Hepatocyte (in vitro differentiated cells): ENCODE results near the gene NEK1. TPM values are rescaled to one million over a fixed set of nuclear protein-coding genes. Genes with fewer than 3 reads are reported as not detected.

Experiments used
- DNase-seq: peaks from one replicate; pipeline ENCODE4 v3.0.0-alpha.2; 2016; ENCODE audit warnings: low spot score
- H2AFZ ChIP-seq: fragments of 200-600 bp; sonication (generic); 2 replicates; pipeline ENCODE4 v1.6.0; 2016; ENCODE audit warnings: antibody characterized with exemption, mild to moderate bottlenecking
- H3K27ac ChIP-seq: fragments of 200-600 bp; sonication (generic); 2 replicates; pipeline ENCODE4 v1.5.1; 2016; ENCODE audit warnings: mild to moderate bottlenecking
- H3K27me3 ChIP-seq: fragments of 200-600 bp; sonication (generic); 2 replicates; pipeline ENCODE4 v1.6.1; 2016
- H3K36me3 ChIP-seq: fragments of 200-600 bp; sonication (generic); replicated peaks from 2 replicates; pipeline ENCODE4 v1.5.1; 2016; ENCODE audit warnings: low read depth; ENCODE audit not compliant: insufficient read depth
- H3K4me1 ChIP-seq: fragments of 200-600 bp; sonication (generic); 2 replicates; pipeline ENCODE4 v1.5.1; 2016; ENCODE audit warnings: mild to moderate bottlenecking, moderate library complexity; ENCODE audit not compliant: insufficient read depth
- H3K4me2 ChIP-seq: fragments of 200-600 bp; sonication (generic); 2 replicates; pipeline ENCODE4 v1.6.0; 2016
- H3K4me3 ChIP-seq: fragments of 200-600 bp; sonication (generic); 2 replicates; pipeline ENCODE4 v1.5.1; 2016; ENCODE audit warnings: mild to moderate bottlenecking
- H3K79me2 ChIP-seq: fragments of 200-600 bp; sonication (generic); 2 replicates; pipeline ENCODE4 v1.6.0; 2017; ENCODE audit warnings: mild to moderate bottlenecking
- H3K9me2 ChIP-seq: fragments of 200-600 bp; sonication (generic); replicated peaks from 2 replicates; pipeline ENCODE4 v1.6.0; 2017; ENCODE audit warnings: mild to moderate bottlenecking; ENCODE audit not compliant: insufficient read depth
- H3K9me3 ChIP-seq: fragments of 200-600 bp; sonication (generic); 2 replicates; pipeline ENCODE4 v1.5.1; 2016; ENCODE audit warnings: low read depth, mild to moderate bottlenecking
- H4K20me1 ChIP-seq: fragments of 200-600 bp; sonication (generic); 2 replicates; pipeline ENCODE4 v1.6.0; 2016; ENCODE audit warnings: mild to moderate bottlenecking; ENCODE audit not compliant: insufficient read depth, poor library complexity, severe bottlenecking
- CTCF ChIP-seq: fragments of 200-600 bp; sonication (generic); IDR thresholded peaks from 2 replicates; pipeline ENCODE4 v1.5.1; 2016; ENCODE audit warnings: antibody characterized with exemption, mild to moderate bottlenecking; ENCODE audit not compliant: poor library complexity
- EZH2 ChIP-seq: fragments of 200-600 bp; sonication (generic); IDR thresholded peaks from 2 replicates; pipeline ENCODE4 v1.6.1; 2016; ENCODE audit warnings: antibody characterized with exemption, mild to moderate bottlenecking, borderline replicate concordance
- EZH2phosphoT487 ChIP-seq: fragments of 200-600 bp; sonication (generic); IDR thresholded peaks from one replicate; pipeline ENCODE4 v1.6.1; 2018; ENCODE audit warnings: antibody characterized with exemption, mild to moderate bottlenecking, low read depth, moderate library complexity; ENCODE audit not compliant: unreplicated experiment, severe bottlenecking
- WGBS: methylation state at CpG from one replicate; pipeline ENCODE4 v1.1.6; 2016; ENCODE audit warnings: low lambda C conversion rate; ENCODE audit errors: missing lambda C conversion rate; 5-methylcytosine and 5-hydroxymethylcytosine counted together
- polyA plus RNA-seq: library from polyadenylated mRNA; unstranded; fragments of >200 nt; fragmentation: Nextera tagmentation; extraction: Ambion mirVana; gene quantifications from 2 replicates; pipeline ENCODE4 v1.2.1, GENCODE V29; 2016
- total RNA-seq: library from RNA; depleted of rRNA; stranded (reverse); fragments of >200 nt; gene quantifications from 2 replicates; pipeline ENCODE4 v1.2.3, GENCODE V29; 2014

Gene NEK1
- total and polyA plus RNA-seq, 2 experiments from 2014 or later = 7.8 to 10.4 TPM

- H3K4me2 ChIP-seq = no peak overlapping the region
- no peak overlapping the region for H3K27ac ChIP-seq
- no peaks in the 10 kb centered on the region for H3K79me2 ChIP-seq
- DNase-seq = no peak
- WGBS = 92% methylated on average over 4 of the region's 4 CpGs
- TF ChIP-seq CTCF (no peak), EZH2 (no peak), EZH2phosphoT487 (no peak)
- no peaks in the 10 kb centered on the region for H3K36me3 ChIP-seq
- H2AFZ ChIP-seq = no peak overlapping the region
- no peaks in the 10 kb centered on the region for H4K20me1 ChIP-seq
- H3K27me3 ChIP-seq = no peaks in the 10 kb centered on the region
- H3K4me1 ChIP-seq = no peaks in the 10 kb centered on the region
- no peak overlapping the region for H3K4me3 ChIP-seq
- H3K9me2 ChIP-seq = no peaks in the 10 kb centered on the region
- H3K9me3 ChIP-seq = no peaks in the 10 kb centered on the region
Measured at GRCh38 chr4:169567916-169568315, 44.5 kb downstream of the NEK1 start.

- H3K9me2 ChIP-seq = no peaks in the 10 kb centered on the region
- no peaks in the 10 kb centered on the region for H3K27me3 ChIP-seq
- H3K4me2 ChIP-seq = no peak overlapping the region
- H3K27ac ChIP-seq = no peak overlapping the region
- H3K79me2 ChIP-seq = no peaks in the 10 kb centered on the region
- no peaks in the 10 kb centered on the region for H4K20me1 ChIP-seq
- H3K4me1 ChIP-seq = no peaks in the 10 kb centered on the region
- no peaks in the 10 kb centered on the region for H3K36me3 ChIP-seq
- no peaks in the 10 kb centered on the region for H3K9me3 ChIP-seq
- H3K4me3 ChIP-seq = no peak overlapping the region
- 64% methylated on average over 2 of the region's 2 CpGs for WGBS
- H2AFZ ChIP-seq = no peak overlapping the region
- TF ChIP-seq EZH2phosphoT487 = no peak
- peak; percentile 77 for TF ChIP-seq CTCF
- DNase-seq = peak; percentile 82
Measured at GRCh38 chr4:169566021-169566818, 46.2 kb downstream of the NEK1 start.

GRCh38 chr4:169565606-169566005 is 46.8 kb downstream of the NEK1 start:
- no peaks in the 10 kb centered on the region for H3K79me2 ChIP-seq
- H3K4me3 ChIP-seq = no peak overlapping the region
- TF ChIP-seq CTCF (no peak), EZH2phosphoT487 (no peak), EZH2 (no peak)
- H4K20me1 ChIP-seq = no peaks in the 10 kb centered on the region
- no peak overlapping the region for H2AFZ ChIP-seq
- H3K27me3 ChIP-seq = no peaks in the 10 kb centered on the region
- no peaks in the 10 kb centered on the region for H3K36me3 ChIP-seq
- no peaks in the 10 kb centered on the region for H3K4me1 ChIP-seq
- H3K9me2 ChIP-seq = no peaks in the 10 kb centered on the region
- H3K4me2 ChIP-seq = no peak overlapping the region
- H3K27ac ChIP-seq = no peak overlapping the region
- 60% methylated on average over 3 of the region's 3 CpGs for WGBS
- DNase-seq = no peak
- no peaks in the 10 kb centered on the region for H3K9me3 ChIP-seq
